H1 (cell line): ENCODE measurements around the gene VDR. TPM values are rescaled to one million over a fixed set of nuclear protein-coding genes. Genes with fewer than 3 reads are reported as not detected.

Experiments used
- CTCF ChIA-PET: fragments of 300-600 bp; sonication (Branson Sonifier 250); formaldehyde crosslinking; loops from one replicate; lab custom pipeline; 2021; ENCODE audit not compliant: partially characterized antibody; lab: Charles Lee
- POLR2A ChIA-PET: fragments of 300-600 bp; sonication (Branson Sonifier 250); formaldehyde crosslinking; loops from one replicate; lab custom pipeline; 2021; ENCODE audit warnings: inconsistent platforms; ENCODE audit not compliant: partially characterized antibody; lab: Charles Lee
- DNase-seq, 2 experiments: peaks; one replicate each; pipeline versions ENCODE4 v3.0.0 to v3.0.0-alpha.2; 2010 to 2022; ENCODE audit warnings: low spot score in 2 of 2, low read depth in 1 of 2, mixed read lengths in 1 of 2
- FAIRE-seq: peaks from 2 replicates; lab custom pipeline; 2011; peaks lifted over from hg19 to GRCh38; lab: Jason Lieb, UNC
- H2AFZ ChIP-seq: 2 replicates; pipeline ENCODE4 v1.8.1; 2012; ENCODE audit warnings: low read length, inconsistent platforms
- H2AK5ac ChIP-seq: 2 replicates; pipeline ENCODE4 v1.6.1; 2013; ENCODE audit warnings: low read depth, low read length
- H2BK120ac ChIP-seq: replicated peaks from 2 replicates; pipeline ENCODE3; 2013; ENCODE audit warnings: low read depth, low read length, inconsistent platforms
- H2BK12ac ChIP-seq: 2 replicates; pipeline ENCODE4 v1.6.1; 2013; ENCODE audit warnings: low read depth, low read length
- H2BK15ac ChIP-seq: 2 replicates; pipeline ENCODE4 v1.6.1; 2013; ENCODE audit warnings: low read length
- H2BK20ac ChIP-seq: 2 replicates; pipeline ENCODE4 v1.6.1; 2013; ENCODE audit warnings: low read length
- H2BK5ac ChIP-seq: 2 replicates; pipeline ENCODE4 v1.6.1; 2013; ENCODE audit warnings: low read depth, low read length
- H3K14ac ChIP-seq: 2 replicates; pipeline ENCODE4 v1.6.1; 2013; ENCODE audit warnings: inconsistent platforms; ENCODE audit not compliant: insufficient read length
- H3K18ac ChIP-seq: 2 replicates; pipeline ENCODE4 v1.6.1; 2013; ENCODE audit warnings: low read length; ENCODE audit errors: extremely low read depth
- H3K23ac ChIP-seq: 2 replicates; pipeline ENCODE4 v1.6.1; 2013; ENCODE audit warnings: inconsistent platforms; ENCODE audit not compliant: insufficient read length
- H3K23me2 ChIP-seq: 2 replicates; pipeline ENCODE4 v1.6.1; 2013; ENCODE audit warnings: low read depth, low read length
- H3K27ac ChIP-seq: 2 replicates; pipeline ENCODE4 v1.6.1; 2011; ENCODE audit warnings: low read depth, low read length, inconsistent platforms
- H3K27me3 ChIP-seq, 4 experiments: replicated peaks in 1 of 4; 1 replicate in 1 of 4; 2 replicates in 3 of 4; pipeline versions ENCODE4 v1.6.1 to v1.8.1; 2011 to 2013; ENCODE audit warnings: low read length in 3 of 4, mild to moderate bottlenecking in 3 of 4, inconsistent platforms in 2 of 4, mixed read lengths in 2 of 4, moderate library complexity in 1 of 4; ENCODE audit not compliant: control insufficient read depth in 3 of 4, insufficient read depth in 3 of 4; ENCODE audit errors: extremely low read depth in 1 of 4
- H3K36me3 ChIP-seq, 4 experiments: 2 replicates each; pipeline versions ENCODE4 v1.6.1 to v1.8.1; 2011 to 2013; ENCODE audit warnings: mild to moderate bottlenecking in 4 of 4, low read length in 3 of 4, moderate library complexity in 2 of 4, control low read depth in 1 of 4, inconsistent platforms in 1 of 4; ENCODE audit not compliant: insufficient read depth in 4 of 4, control insufficient read depth in 2 of 4
- H3K4ac ChIP-seq: replicated peaks from 2 replicates; pipeline ENCODE3; 2013; ENCODE audit warnings: low read length, low read depth, mixed read lengths, inconsistent platforms; ENCODE audit not compliant: insufficient read length
- H3K4me1 ChIP-seq, 4 experiments: replicated peaks in 1 of 4; 1 replicate in 1 of 4; 2 replicates in 3 of 4; pipeline versions ENCODE4 v1.6.1 to v1.8.1; 2011 to 2013; ENCODE audit warnings: low read length in 3 of 4, inconsistent platforms in 2 of 4, mixed read lengths in 1 of 4; ENCODE audit not compliant: insufficient read depth in 4 of 4, control insufficient read depth in 3 of 4
- H3K4me2 ChIP-seq, 2 experiments: 2 replicates each; pipeline versions ENCODE4 v1.6.1 to v1.8.1; 2011 to 2013; ENCODE audit warnings: low read depth in 2 of 2, low read length in 2 of 2, control low read depth in 1 of 2, inconsistent platforms in 1 of 2, mild to moderate bottlenecking in 1 of 2; ENCODE audit not compliant: insufficient read depth in 1 of 2
- H3K4me3 ChIP-seq, 4 experiments: fragments of 200-600, 300-600 bp in 1 of 4; sonication (generic), shearing (Covaris generic), sonication (Bioruptor Twin) in 1 of 4; 2 replicates each; pipeline versions ENCODE4 v1.5.1 to v1.8.1; 2011 to 2016; ENCODE audit warnings: low read length in 4 of 4, low read depth in 3 of 4, control low read depth in 2 of 4, inconsistent platforms in 2 of 4, mild to moderate bottlenecking in 2 of 4, mixed read lengths in 1 of 4, moderate library complexity in 1 of 4; ENCODE audit not compliant: insufficient read depth in 2 of 4; ENCODE audit errors: extremely low read depth in 1 of 4
- H3K56ac ChIP-seq: replicated peaks from 2 replicates; pipeline ENCODE3; 2013; ENCODE audit warnings: low read depth, mild to moderate bottlenecking, mixed read lengths, low read length, inconsistent platforms; ENCODE audit not compliant: insufficient read length
- H3K79me1 ChIP-seq: 2 replicates; pipeline ENCODE4 v1.6.1; 2013; ENCODE audit warnings: low read depth, low read length, control low read depth
- H3K79me2 ChIP-seq, 2 experiments: 2 replicates each; pipeline versions ENCODE4 v1.6.1 to v1.8.1; 2012 to 2013; ENCODE audit warnings: low read length in 2 of 2, mild to moderate bottlenecking in 2 of 2, inconsistent platforms in 1 of 2; ENCODE audit not compliant: insufficient read depth in 2 of 2, control insufficient read depth in 1 of 2
- H3K9ac ChIP-seq, 4 experiments: replicated peaks in 1 of 4; 1 replicate in 1 of 4; 2 replicates in 3 of 4; pipeline versions ENCODE4 v1.6.1 to v1.8.1; 2011 to 2013; ENCODE audit warnings: low read depth in 3 of 4, low read length in 3 of 4, control low read depth in 2 of 4, mild to moderate bottlenecking in 2 of 4, moderate library complexity in 2 of 4, inconsistent platforms in 1 of 4; ENCODE audit errors: extremely low read depth in 1 of 4
- H3K9me3 ChIP-seq, 2 experiments: 2 replicates each; pipeline versions ENCODE4 v1.6.1 to v1.8.1; 2012 to 2013; ENCODE audit warnings: mild to moderate bottlenecking in 2 of 2, moderate library complexity in 2 of 2, control low read depth in 1 of 2, inconsistent platforms in 1 of 2, low read depth in 1 of 2, low read length in 1 of 2, mixed read lengths in 1 of 2; ENCODE audit not compliant: insufficient read depth in 2 of 2
- H4K20me1 ChIP-seq, 2 experiments: replicated peaks in 1 of 2; 2 replicates each; pipeline versions ENCODE3 to v1.8.1; 2011 to 2013; ENCODE audit warnings: inconsistent platforms in 2 of 2, low read length in 2 of 2, mild to moderate bottlenecking in 1 of 2; ENCODE audit not compliant: insufficient read depth in 2 of 2, control insufficient read depth in 1 of 2
- H4K5ac ChIP-seq: 2 replicates; pipeline ENCODE4 v1.6.1; 2013; ENCODE audit warnings: low read length, low read depth, mixed read lengths, inconsistent platforms; ENCODE audit not compliant: insufficient read length
- H4K8ac ChIP-seq: 2 replicates; pipeline ENCODE4 v1.8.0; 2013; ENCODE audit warnings: mild to moderate bottlenecking, moderate library complexity, low read length, inconsistent platforms; ENCODE audit not compliant: insufficient read depth; ENCODE audit errors: extremely low read depth
- H4K91ac ChIP-seq: replicated peaks from 2 replicates; pipeline ENCODE3; 2013; ENCODE audit warnings: low read length, mixed read lengths, inconsistent platforms; ENCODE audit not compliant: insufficient read length
- BACH1 ChIP-seq: IDR thresholded peaks from 2 replicates; pipeline ENCODE4 v1.6.1; 2012; ENCODE audit warnings: low read length, improper control_type of control experiment
- CBX5 ChIP-seq: fragments of 300-800, 300-1000 bp; sonication (generic); IDR thresholded peaks from 2 replicates; pipeline ENCODE4 v1.7.1; 2016; ENCODE audit warnings: antibody characterized with exemption, low read length, low read depth
- CBX8 ChIP-seq: fragments of 300-800, 300-1000 bp; sonication (generic); IDR thresholded peaks from 2 replicates; pipeline ENCODE4 v1.7.1; 2016; ENCODE audit warnings: low read depth, low read length, borderline replicate concordance
- CEBPB ChIP-seq: IDR thresholded peaks from 2 replicates; pipeline ENCODE4 v1.6.1; 2012; ENCODE audit warnings: low read depth, low read length
- CTCF ChIP-seq, 3 experiments: IDR thresholded peaks; 1 replicate in 2 of 3; 2 replicates in 1 of 3; pipeline versions ENCODE4 v1.5.1 to v1.6.1; 2011; ENCODE audit warnings: low read length in 3 of 3, mild to moderate bottlenecking in 3 of 3, inconsistent platforms in 2 of 3, low read depth in 1 of 3, moderate library complexity in 1 of 3; ENCODE audit not compliant: insufficient read depth in 1 of 3; ENCODE audit errors: control extremely low read depth in 1 of 3
- RAD21 ChIP-seq, 2 experiments: IDR thresholded peaks in 1 of 2; conservative IDR thresholded peaks in 1 of 2; 2 replicates each; pipeline ENCODE4 v1.6.1; 2011; ENCODE audit warnings: low read depth in 2 of 2, low read length in 2 of 2, improper control_type of control experiment in 1 of 2, inconsistent platforms in 1 of 2, mild to moderate bottlenecking in 1 of 2, moderate library complexity in 1 of 2
- SAP30 ChIP-seq: fragments of 300-600 bp; sonication (generic); IDR thresholded peaks from 2 replicates; pipeline ENCODE4 v1.7.1; 2012; ENCODE audit warnings: low read length, moderate library complexity, mild to moderate bottlenecking, inconsistent platforms; ENCODE audit not compliant: insufficient read depth, insufficient replicate concordance
- SP4 ChIP-seq: IDR thresholded peaks from 2 replicates; pipeline ENCODE4 v1.6.1; 2012; ENCODE audit warnings: low read length, inconsistent platforms
- WGBS, 2 experiments: shearing (Covaris generic) in 1 of 2; methylation state at CpG; one replicate each; pipeline versions ENCODE4 v1.1.6 to v1.1.7; 2013 to 2015; ENCODE audit warnings: low lambda C conversion rate in 2 of 2, mixed read lengths in 2 of 2, inconsistent platforms in 1 of 2, low coverage in 1 of 2, missing lambda C conversion rate in 1 of 2; ENCODE audit not compliant: insufficient replicate concordance in 2 of 2, insufficient coverage in 1 of 2, insufficient read length in 1 of 2; ENCODE audit errors: extremely low coverage in 1 of 2, missing lambda C conversion rate in 1 of 2; 5-methylcytosine and 5-hydroxymethylcytosine counted together
- polyA plus RNA-seq, 7 experiments: library from polyadenylated mRNA; depleted of rRNA in 3 of 7; stranded (reverse) in 5 of 7; unstranded in 2 of 7; fragments of >200 nt in 5 of 7; fragments of 200-250 nt in 2 of 7; gene quantifications; 1 replicate in 5 of 7; 2 replicates in 1 of 7; 4 replicates in 1 of 7; pipeline versions ENCODE4 v1.2.1 to v1.2.3, GENCODE V29; 2011 to 2013; ENCODE audit warnings: missing spikeins in 2 of 7, mixed read lengths in 2 of 7
- total RNA-seq: library from RNA; stranded (reverse); fragmentation: NEBNext Ultra II Directional; extraction: Animal tissue kit (Norgen Biotek cat#: 25700); gene quantifications from 2 replicates; pipeline ENCODE4 v1.2.1, GENCODE V29; 2021
- TF ChIP-seq, protein P1 (sequence below): IDR thresholded peaks from 2 replicates; pipeline ENCODE4 v1.6.1; 2011; ENCODE audit warnings: low read depth, mild to moderate bottlenecking, low read length; ENCODE audit not compliant: insufficient read depth

The VDR gene
- total and polyA plus RNA-seq, 2 of the 8 experiments (the other 6 are each of a cell fraction or from before 2014, with no cell fraction given) = 0.44 to 0.65 TPM

- H3K23me2 ChIP-seq = no peaks in the 10 kb centered on the region; the same call in 1 of the 2 replicates
- no peak overlapping the region for H4K5ac ChIP-seq
- H3K27me3 ChIP-seq = no peaks in the 10 kb centered on the region; a peak in 1 of 7 replicates
- ChIA-PET POLR2A (interaction anchor here (0.8 to 28.4 kb wide), 7 partner anchors 10 to 96 kb away, joined by 3 to 480 read pairs (median 8); partner anchors contain the start of gene HDAC7), CTCF (interaction anchor here (0.8 to 30.5 kb wide), 43 partner anchors 7 to 344 kb away, joined by 3 to 2001 read pairs (median 5); partner anchors contain the start of genes HDAC7 and SLC48A1)
- H3K36me3 ChIP-seq = no peaks in the 10 kb centered on the region
- no peaks in the 10 kb centered on the region for H3K79me2 ChIP-seq
- H3K4ac ChIP-seq = no peak overlapping the region
- no peak overlapping the region for H3K14ac ChIP-seq
- no peak overlapping the region for H2AK5ac ChIP-seq
- no peak overlapping the region for H2BK5ac ChIP-seq
- no peak overlapping the region for H2BK20ac ChIP-seq
- no peak overlapping the region for H3K27ac ChIP-seq
- no peak overlapping the region for H3K18ac ChIP-seq
- no peak overlapping the region for H3K4me2 ChIP-seq
- 56% methylated on average over 9 of the region's 10 CpGs; no CpG with 5 or more reads in 1 of the 2 experiments for WGBS, 2 experiments
- FAIRE-seq (no peak), DNase-seq (no peak)
- no peak overlapping the region for H3K56ac ChIP-seq
- H4K20me1 ChIP-seq = no peaks in the 10 kb centered on the region
- no peak overlapping the region for H2BK15ac ChIP-seq
- no peak overlapping the region for H2BK120ac ChIP-seq
- H3K23ac ChIP-seq = no peak overlapping the region
- peak overlapping the region; percentile 11 for H4K91ac ChIP-seq
- 0 out of 2 replicates have a peak overlapping the region, but pooled peaks have one; percentile 1 for H2BK12ac ChIP-seq
- no peak overlapping the region for H3K4me3 ChIP-seq
- H2AFZ ChIP-seq = no peak overlapping the region
- H3K4me1 ChIP-seq = peaks cover 0 to 6% (median 2%) of the 10 kb centered on the region in 4 experiments; a peak in 5 of 7 replicates
- no peaks in the 10 kb centered on the region for H3K79me1 ChIP-seq
- no peaks in the 10 kb centered on the region for H3K9me3 ChIP-seq
- H3K9ac ChIP-seq = no peak overlapping the region
- no peak overlapping the region for H4K8ac ChIP-seq
- TF ChIP-seq CBX8 (no peak), RAD21 (IDR thresholded peaks at IDR 0.05 in 1 of 2, conservative IDR thresholded peaks at IDR 0.05 in 1 of 2; ENCODE audit: low read depth in 2 of 2, low read length in 2 of 2) (peak; percentile 72 to 73), BACH1 (no peak), CTCF (IDR thresholded peaks at IDR 0.05; ENCODE audit: control extremely low read depth in 1 of 3, insufficient read depth in 1 of 3, low read depth in 1 of 3, low read length in 3 of 3) (peak; percentile 23 to 57 (median 41)), CEBPB (no peak), SAP30 (no peak), CBX5 (no peak), SP4 (no peak)
- TF ChIP-seq, protein P1, sequence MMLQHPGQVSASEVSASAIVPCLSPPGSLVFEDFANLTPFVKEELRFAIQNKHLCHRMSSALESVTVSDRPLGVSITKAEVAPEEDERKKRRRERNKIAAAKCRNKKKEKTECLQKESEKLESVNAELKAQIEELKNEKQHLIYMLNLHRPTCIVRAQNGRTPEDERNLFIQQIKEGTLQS = no peak
Measured at GRCh38 chr12:47838286-47838931, 66.4 kb downstream of the VDR start.
